Uterus (tissue), 2 donors: ENCODE measurements around the gene ATN1.

Source experiments
- POLR2A ChIP-seq, 2 donors: fragments of 450-650 bp; IDR thresholded peaks; one replicate each; pipeline ENCODE4 v1.6.1; 2016; ENCODE audit warnings: antibody characterized with exemption in 2 of 2, mild to moderate bottlenecking in 1 of 2, moderate library complexity in 1 of 2
- TF ChIP-seq, protein P1 (sequence below), 4 experiments: fragments of 200-600 bp in 2 of 4; fragments of 450-650 bp in 2 of 4; sonication (generic) in 2 of 4; IDR thresholded peaks; one replicate each; pipeline ENCODE4 v1.5.1; 2016 to 2019; ENCODE audit warnings: antibody characterized with exemption in 4 of 4, mild to moderate bottlenecking in 2 of 4, moderate library complexity in 1 of 4

DNA sequence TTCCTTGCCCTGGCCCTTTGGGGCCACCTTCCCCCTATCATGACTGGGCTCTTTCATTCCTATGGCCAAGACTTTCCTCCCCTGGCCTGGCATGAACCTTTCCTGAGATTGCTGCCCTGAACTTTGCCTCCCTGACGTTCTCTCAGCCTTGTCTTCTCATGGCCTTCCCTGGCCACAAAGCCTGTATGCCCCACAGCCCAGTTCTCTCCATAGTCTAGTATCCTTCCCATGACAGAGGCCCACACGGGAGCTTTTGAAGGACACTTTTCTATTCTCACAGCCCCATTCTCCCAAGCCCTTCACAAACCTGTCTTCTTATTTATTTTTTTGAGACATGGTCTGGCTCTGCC, 11.4 kb downstream of the ATN1 start:
- no peak for TF ChIP-seq POLR2A (IDR thresholded peaks at IDR 0.05)
- TF ChIP-seq, protein P1, sequence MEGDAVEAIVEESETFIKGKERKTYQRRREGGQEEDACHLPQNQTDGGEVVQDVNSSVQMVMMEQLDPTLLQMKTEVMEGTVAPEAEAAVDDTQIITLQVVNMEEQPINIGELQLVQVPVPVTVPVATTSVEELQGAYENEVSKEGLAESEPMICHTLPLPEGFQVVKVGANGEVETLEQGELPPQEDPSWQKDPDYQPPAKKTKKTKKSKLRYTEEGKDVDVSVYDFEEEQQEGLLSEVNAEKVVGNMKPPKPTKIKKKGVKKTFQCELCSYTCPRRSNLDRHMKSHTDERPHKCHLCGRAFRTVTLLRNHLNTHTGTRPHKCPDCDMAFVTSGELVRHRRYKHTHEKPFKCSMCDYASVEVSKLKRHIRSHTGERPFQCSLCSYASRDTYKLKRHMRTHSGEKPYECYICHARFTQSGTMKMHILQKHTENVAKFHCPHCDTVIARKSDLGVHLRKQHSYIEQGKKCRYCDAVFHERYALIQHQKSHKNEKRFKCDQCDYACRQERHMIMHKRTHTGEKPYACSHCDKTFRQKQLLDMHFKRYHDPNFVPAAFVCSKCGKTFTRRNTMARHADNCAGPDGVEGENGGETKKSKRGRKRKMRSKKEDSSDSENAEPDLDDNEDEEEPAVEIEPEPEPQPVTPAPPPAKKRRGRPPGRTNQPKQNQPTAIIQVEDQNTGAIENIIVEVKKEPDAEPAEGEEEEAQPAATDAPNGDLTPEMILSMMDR (IDR thresholded peaks at IDR 0.05) = no peak
